Sigmoid colon (tissue), 4 donors: ENCODE results near the gene TFF2.

ENCODE experiments used
- CTCF ChIP-seq, 4 experiments: fragments of 450-650 bp in 3 of 4; fragments of 200-600 bp in 1 of 4; IDR thresholded peaks; one replicate each; pipeline ENCODE4 v1.5.1; 2016 to 2019; ENCODE audit warnings: antibody characterized with exemption in 4 of 4, mild to moderate bottlenecking in 3 of 4, moderate library complexity in 2 of 4
- EP300 ChIP-seq, 4 donors: sonication (generic); formaldehyde crosslinking; IDR thresholded peaks; one replicate each; pipeline ENCODE4 v1.6.1; 2017; ENCODE audit warnings: antibody characterized with exemption in 4 of 4
- POLR2A ChIP-seq, 2 donors: fragments of 450-650 bp; IDR thresholded peaks; one replicate each; pipeline ENCODE4 v1.6.1; 2016; ENCODE audit warnings: antibody characterized with exemption in 2 of 2, mild to moderate bottlenecking in 2 of 2, moderate library complexity in 2 of 2
- POLR2AphosphoS5 ChIP-seq, 4 donors: sonication (generic); formaldehyde crosslinking; IDR thresholded peaks; one replicate each; pipeline ENCODE4 v1.6.1; 2017; ENCODE audit warnings: antibody characterized with exemption in 4 of 4

GRCh38 chr21:42297377-42297776 lies 53.4 kb downstream of the TFF2 start:
- TF ChIP-seq POLR2AphosphoS5 (IDR thresholded peaks at IDR 0.05), result no peak
- no peak for TF ChIP-seq CTCF (IDR thresholded peaks at IDR 0.05)
- TF ChIP-seq POLR2A (IDR thresholded peaks at IDR 0.05), result no peak
- no peak for TF ChIP-seq EP300 (IDR thresholded peaks at IDR 0.05)
